HepG2 (cell line): ENCODE measurements around the gene FOXA3. TPM values are rescaled to one million over a fixed set of nuclear protein-coding genes. Genes with fewer than 3 reads are reported as not detected.

Experiments
- BRD4 ChIP-seq: sonication (generic); formaldehyde crosslinking; IDR thresholded peaks from 2 replicates; pipeline ENCODE4 v1.4.0; 2020; ENCODE audit warnings: missing genetic modification reagents
- CBX2 ChIP-seq, 2 experiments: fragments of 200-600 bp in 1 of 2; sonication (generic); formaldehyde crosslinking in 1 of 2; IDR thresholded peaks; 2 replicates each; pipeline versions ENCODE4 v1.7.0 to v1.8.1; 2018 to 2022; ENCODE audit warnings: low read depth in 2 of 2, low read length in 1 of 2, mild to moderate bottlenecking in 1 of 2, missing genetic modification reagents in 1 of 2
- EP300 ChIP-seq, 3 experiments: sonication (generic) in 1 of 3; formaldehyde crosslinking in 1 of 3; IDR thresholded peaks; 2 replicates each; pipeline versions ENCODE4 v1.5.1 to v1.6.1; 2011 to 2020; ENCODE audit warnings: low read depth in 2 of 3, low read length in 2 of 3, borderline replicate concordance in 1 of 3, improper control_type of control experiment in 1 of 3, mild to moderate bottlenecking in 1 of 3, missing genetic modification reagents in 1 of 3, moderate library complexity in 1 of 3
- GTF2F1 ChIP-seq: fragments of 150-350 bp; IDR thresholded peaks from 2 replicates; pipeline ENCODE4 v1.6.1; 2014; ENCODE audit warnings: low read length
- HOXA7 ChIP-seq: sonication (generic); formaldehyde crosslinking; IDR thresholded peaks from 2 replicates; pipeline ENCODE4 v1.8.1; 2022; ENCODE audit warnings: mild to moderate bottlenecking, missing genetic modification reagents, moderate library complexity
- MEF2D ChIP-seq: sonication (generic); formaldehyde crosslinking; IDR thresholded peaks from 2 replicates; pipeline ENCODE4 v1.5.1; 2020; ENCODE audit warnings: mild to moderate bottlenecking, missing genetic modification reagents
- NCOA5 ChIP-seq: sonication (generic); formaldehyde crosslinking; IDR thresholded peaks from 2 replicates; pipeline ENCODE4 v1.4.0; 2020; ENCODE audit warnings: missing genetic modification reagents
- PHF20 ChIP-seq: sonication (generic); formaldehyde crosslinking; IDR thresholded peaks from 2 replicates; pipeline ENCODE4 v1.5.0; 2020; ENCODE audit warnings: mild to moderate bottlenecking, missing genetic modification reagents
- POLR2A ChIP-seq, 2 experiments: IDR thresholded peaks; 2 replicates each; pipeline ENCODE4 v1.6.1; 2011; ENCODE audit warnings: low read depth in 2 of 2, low read length in 2 of 2, mild to moderate bottlenecking in 1 of 2, moderate library complexity in 1 of 2; ENCODE audit not compliant: insufficient read depth in 1 of 2
- POLR2AphosphoS5 ChIP-seq: IDR thresholded peaks from 2 replicates; pipeline ENCODE4 v1.6.1; 2012; ENCODE audit warnings: low read depth, low read length
- RBAK ChIP-seq: sonication (generic); formaldehyde crosslinking; IDR thresholded peaks from 2 replicates; pipeline ENCODE4 v1.5.1; 2020; ENCODE audit warnings: mild to moderate bottlenecking, missing genetic modification reagents
- SIX4 ChIP-seq: sonication (generic); formaldehyde crosslinking; IDR thresholded peaks from 2 replicates; pipeline ENCODE4 v1.4.0; 2020; ENCODE audit warnings: missing genetic modification reagents
- YEATS4 ChIP-seq: sonication (generic); formaldehyde crosslinking; IDR thresholded peaks from 2 replicates; pipeline ENCODE4 v1.4.0; 2020; ENCODE audit warnings: missing genetic modification reagents, borderline replicate concordance
- YY1 ChIP-seq: IDR thresholded peaks from 2 replicates; pipeline ENCODE4 v1.6.1; 2011; ENCODE audit warnings: low read length, low read depth, moderate library complexity, mild to moderate bottlenecking; ENCODE audit not compliant: insufficient read depth, insufficient replicate concordance
- ZFAT ChIP-seq: sonication (generic); formaldehyde crosslinking; conservative IDR thresholded peaks from 2 replicates; pipeline ENCODE4 v1.8.1; 2023; ENCODE audit warnings: missing genetic modification reagents, inconsistent platforms
- ZFP1 ChIP-seq: IDR thresholded peaks from 2 replicates; pipeline ENCODE4 v1.6.1; 2016
- ZKSCAN1 ChIP-seq: fragments of 150-350 bp; IDR thresholded peaks from 2 replicates; pipeline ENCODE4 v1.6.1; 2014; ENCODE audit warnings: low read length
- ZNF3 ChIP-seq: IDR thresholded peaks from 2 replicates; pipeline ENCODE4 v1.7.0; 2017; ENCODE audit warnings: inconsistent platforms
- ZNF331 ChIP-seq: sonication (generic); formaldehyde crosslinking; IDR thresholded peaks from 2 replicates; pipeline ENCODE4 v1.4.0; 2020; ENCODE audit warnings: missing genetic modification reagents
- ZNF501 ChIP-seq: sonication (generic); formaldehyde crosslinking; IDR thresholded peaks from 2 replicates; pipeline ENCODE4 v1.5.1; 2020; ENCODE audit warnings: mild to moderate bottlenecking, moderate library complexity, missing genetic modification reagents
- ZNF740 ChIP-seq: sonication (generic); formaldehyde crosslinking; IDR thresholded peaks from 2 replicates; pipeline ENCODE4 v1.4.0; 2020; ENCODE audit warnings: missing genetic modification reagents
- ZNF766 ChIP-seq: sonication (generic); formaldehyde crosslinking; IDR thresholded peaks from 2 replicates; pipeline ENCODE4 v1.5.0; 2020; ENCODE audit warnings: missing genetic modification reagents, borderline replicate concordance
- polyA plus RNA-seq, 8 experiments: library from polyadenylated mRNA; depleted of rRNA in 3 of 8; stranded (reverse) in 7 of 8; unstranded in 1 of 8; fragments of >200 nt; fragmentation: Illumina TruSeq in 4 of 8; extraction: Trizol in 4 of 8; gene quantifications; 2 replicates each; pipeline versions ENCODE4 v1.2.1 to v1.2.3, GENCODE V29; 2011 to 2016; ENCODE audit warnings: low read depth in 4 of 8, missing spikeins in 1 of 8, mixed read lengths in 1 of 8; ENCODE audit not compliant: insufficient read depth in 1 of 8
- total RNA-seq, 5 experiments: library from RNA; depleted of rRNA; stranded (reverse); fragments of >200 nt; fragmentation: Illumina TruSeq; extraction: Trizol; gene quantifications; 2 replicates each; pipeline ENCODE4 v1.2.3, GENCODE V29; 2016; ENCODE audit warnings: low read depth in 1 of 5
- TF ChIP-seq, protein P1 (sequence below): sonication (generic); formaldehyde crosslinking; IDR thresholded peaks from 2 replicates; pipeline ENCODE4 v1.5.1; 2020; ENCODE audit warnings: missing genetic modification reagents, mild to moderate bottlenecking, borderline replicate concordance
- TF ChIP-seq, protein P2 (sequence below): sonication (generic); formaldehyde crosslinking; IDR thresholded peaks from 2 replicates; pipeline ENCODE4 v1.8.1; 2022; ENCODE audit warnings: low read depth, mild to moderate bottlenecking, missing genetic modification reagents

FOXA3 gene
- total and polyA plus RNA-seq, 2 of the 13 experiments (the other 11 are each of a cell fraction or from before 2014, with no cell fraction given), result 29.8 to 47.6 TPM

- no peak for TF ChIP-seq NCOA5 (CRISPR knock-in tag)
- no peak for TF ChIP-seq ZKSCAN1
- TF ChIP-seq ZNF331, result no peak
- no peak for TF ChIP-seq RBAK (CRISPR knock-in tag)
- TF ChIP-seq ZNF501, result peak; percentile 77
- TF ChIP-seq MEF2D (CRISPR knock-in tag), result no peak; the same call in 1 of the 2 replicates
- TF ChIP-seq PHF20 (CRISPR knock-in tag), result peak; percentile 53; the same call in 1 of the 2 replicates
- no peak for TF ChIP-seq YY1
- TF ChIP-seq ZFP1 (CRISPR knock-in tag), result no peak
- no peak for TF ChIP-seq ZFAT (CRISPR knock-in tag)
- TF ChIP-seq ZNF740, result no peak
- no peak for TF ChIP-seq BRD4 (CRISPR knock-in tag)
- TF ChIP-seq GTF2F1, result no peak
- TF ChIP-seq EP300 (IDR thresholded peaks at IDR 0.05; ENCODE audit: low read depth in 2 of 2, low read length in 2 of 2), result no peak
- TF ChIP-seq EP300 (CRISPR knock-in tag; IDR thresholded peaks at IDR 0.05; ENCODE audit: borderline replicate concordance), result no peak
- TF ChIP-seq, protein P1, sequence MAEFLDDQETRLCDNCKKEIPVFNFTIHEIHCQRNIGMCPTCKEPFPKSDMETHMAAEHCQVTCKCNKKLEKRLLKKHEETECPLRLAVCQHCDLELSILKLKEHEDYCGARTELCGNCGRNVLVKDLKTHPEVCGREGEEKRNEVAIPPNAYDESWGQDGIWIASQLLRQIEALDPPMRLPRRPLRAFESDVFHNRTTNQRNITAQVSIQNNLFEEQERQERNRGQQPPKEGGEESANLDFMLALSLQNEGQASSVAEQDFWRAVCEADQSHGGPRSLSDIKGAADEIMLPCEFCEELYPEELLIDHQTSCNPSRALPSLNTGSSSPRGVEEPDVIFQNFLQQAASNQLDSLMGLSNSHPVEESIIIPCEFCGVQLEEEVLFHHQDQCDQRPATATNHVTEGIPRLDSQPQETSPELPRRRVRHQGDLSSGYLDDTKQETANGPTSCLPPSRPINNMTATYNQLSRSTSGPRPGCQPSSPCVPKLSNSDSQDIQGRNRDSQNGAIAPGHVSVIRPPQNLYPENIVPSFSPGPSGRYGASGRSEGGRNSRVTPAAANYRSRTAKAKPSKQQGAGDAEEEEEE (CRISPR knock-in tag), result no peak
- TF ChIP-seq ZNF3 (CRISPR knock-in tag), result no peak
- TF ChIP-seq, protein P2, sequence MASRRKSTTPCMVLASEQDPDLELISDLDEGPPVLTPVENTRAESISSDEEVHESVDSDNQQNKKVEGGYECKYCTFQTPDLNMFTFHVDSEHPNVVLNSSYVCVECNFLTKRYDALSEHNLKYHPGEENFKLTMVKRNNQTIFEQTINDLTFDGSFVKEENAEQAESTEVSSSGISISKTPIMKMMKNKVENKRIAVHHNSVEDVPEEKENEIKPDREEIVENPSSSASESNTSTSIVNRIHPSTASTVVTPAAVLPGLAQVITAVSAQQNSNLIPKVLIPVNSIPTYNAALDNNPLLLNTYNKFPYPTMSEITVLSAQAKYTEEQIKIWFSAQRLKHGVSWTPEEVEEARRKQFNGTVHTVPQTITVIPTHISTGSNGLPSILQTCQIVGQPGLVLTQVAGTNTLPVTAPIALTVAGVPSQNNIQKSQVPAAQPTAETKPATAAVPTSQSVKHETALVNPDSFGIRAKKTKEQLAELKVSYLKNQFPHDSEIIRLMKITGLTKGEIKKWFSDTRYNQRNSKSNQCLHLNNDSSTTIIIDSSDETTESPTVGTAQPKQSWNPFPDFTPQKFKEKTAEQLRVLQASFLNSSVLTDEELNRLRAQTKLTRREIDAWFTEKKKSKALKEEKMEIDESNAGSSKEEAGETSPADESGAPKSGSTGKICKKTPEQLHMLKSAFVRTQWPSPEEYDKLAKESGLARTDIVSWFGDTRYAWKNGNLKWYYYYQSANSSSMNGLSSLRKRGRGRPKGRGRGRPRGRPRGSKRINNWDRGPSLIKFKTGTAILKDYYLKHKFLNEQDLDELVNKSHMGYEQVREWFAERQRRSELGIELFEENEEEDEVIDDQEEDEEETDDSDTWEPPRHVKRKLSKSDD, result no peak
- TF ChIP-seq SIX4 (CRISPR knock-in tag), result no peak
- peak; percentile 21 to 70; a peak in 2 of 4 replicates for TF ChIP-seq POLR2A (IDR thresholded peaks at IDR 0.05; ENCODE audit: insufficient read depth in 1 of 2, low read depth in 2 of 2, low read length in 2 of 2)
- TF ChIP-seq HOXA7 (CRISPR knock-in tag), result no peak
- peak; percentile 70 for TF ChIP-seq POLR2AphosphoS5
- no peak for TF ChIP-seq ZNF766
- no peak for TF ChIP-seq CBX2 (IDR thresholded peaks at IDR 0.05; ENCODE audit: low read depth, low read length)
- no peak for TF ChIP-seq CBX2 (CRISPR knock-in tag; IDR thresholded peaks at IDR 0.05; ENCODE audit: low read depth)
- TF ChIP-seq YEATS4 (CRISPR knock-in tag), result peak; percentile 46; the same call in 1 of the 2 replicates
Measured at GRCh38 chr19:45902651-45903625, 38.8 kb downstream of the FOXA3 start (continued).
